ENCODE data around the gene FAM120B.

GRCh38 chr6:170420283-170420682 lies 113.7 kb downstream of the FAM120B start:
- TF ChIP-seq TAF1 (IDR thresholded peaks at IDR 0.05; ENCODE audit: borderline replicate concordance, low read depth, low read length) (no peak), POLR2AphosphoS5 (IDR thresholded peaks at IDR 0.05; ENCODE audit: low read depth, low read length) (no peak)

Data from GM12892 (cell line).